ENCODE data around the gene MSMO1.

Gene MSMO1

DNA sequence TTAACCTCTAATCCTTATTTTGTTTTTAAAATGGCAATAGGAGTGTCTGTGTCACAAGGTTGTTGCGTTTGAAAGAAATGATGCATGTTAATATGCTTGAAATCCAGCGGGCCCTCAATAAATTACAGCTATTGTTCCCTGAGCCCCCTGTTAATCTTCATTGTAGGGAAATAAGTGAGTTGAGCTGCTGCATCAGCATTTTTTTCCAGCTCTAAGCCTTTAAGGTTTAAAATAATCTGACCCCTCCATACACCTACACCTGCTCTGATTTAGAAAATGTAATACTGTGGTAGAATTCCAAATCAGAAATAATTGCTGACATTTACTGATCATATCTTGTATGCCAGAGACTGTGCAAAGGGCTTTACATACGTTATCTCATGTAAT lies 2.6 kb upstream of the MSMO1 start:
- Histone ChIP-seq H3K9ac (ENCODE audit: low read depth, low read length) (no peak overlapping the region), H3K9me3 (ENCODE audit: insufficient read depth, low read depth, low read length) (no peaks in the 10 kb centered on the region), H3K27ac (ENCODE audit: low read depth, low read length) (no peak overlapping the region), H3K4me3 (ENCODE audit: low read length) (no peak overlapping the region), H3K36me3 (ENCODE audit: insufficient read depth, low read length) (peaks cover 4% of the 10 kb centered on the region; the same call in 1 of the 2 replicates), H3K4me1 (ENCODE audit: insufficient read depth, low read length) (peaks cover 12% of the 10 kb centered on the region), H3K27me3 (ENCODE audit: insufficient read depth, low read length) (no peaks in the 10 kb centered on the region)
- WGBS, result 88% methylated on average over 2 of the region's 3 CpGs

GRCh38 chr4:165325732-165326512 lies 1.5 kb upstream of the MSMO1 start:
- Histone ChIP-seq H3K9ac (ENCODE audit: low read depth, low read length) (no peak overlapping the region), H3K4me3 (ENCODE audit: low read length) (peak overlapping the region; percentile 98), H3K27ac (ENCODE audit: low read depth, low read length) (peak overlapping the region; percentile 36; the same call in 1 of the 2 replicates), H3K36me3 (ENCODE audit: insufficient read depth, low read length) (peaks cover 14% of the 10 kb centered on the region), H3K4me1 (ENCODE audit: insufficient read depth, low read length) (peaks cover 17% of the 10 kb centered on the region), H3K9me3 (ENCODE audit: insufficient read depth, low read depth, low read length) (no peaks in the 10 kb centered on the region), H3K27me3 (ENCODE audit: insufficient read depth, low read length) (no peaks in the 10 kb centered on the region)
- 75% methylated on average over 8 of the region's 8 CpGs for WGBS

- peak overlapping the region; percentile 98 for H3K4me3 ChIP-seq (ENCODE audit: low read length)
- H3K9ac ChIP-seq (ENCODE audit: low read depth, low read length), result peak overlapping the region; percentile 84
- H3K36me3 ChIP-seq (ENCODE audit: insufficient read depth, low read length), result peaks cover 23% of the 10 kb centered on the region
- H3K27ac ChIP-seq (ENCODE audit: low read depth, low read length), result peak overlapping the region; percentile 73
- no peaks in the 10 kb centered on the region for H3K27me3 ChIP-seq (ENCODE audit: insufficient read depth, low read length)
- 3% methylated on average over 14 of the region's 14 CpGs for WGBS
- peaks cover 26% of the 10 kb centered on the region for H3K4me1 ChIP-seq (ENCODE audit: insufficient read depth, low read length)
- H3K9me3 ChIP-seq (ENCODE audit: insufficient read depth, low read depth, low read length), result no peaks in the 10 kb centered on the region
Observed at GRCh38 chr4:165326831-165327210, 648 bp upstream of the MSMO1 start.

DNA sequence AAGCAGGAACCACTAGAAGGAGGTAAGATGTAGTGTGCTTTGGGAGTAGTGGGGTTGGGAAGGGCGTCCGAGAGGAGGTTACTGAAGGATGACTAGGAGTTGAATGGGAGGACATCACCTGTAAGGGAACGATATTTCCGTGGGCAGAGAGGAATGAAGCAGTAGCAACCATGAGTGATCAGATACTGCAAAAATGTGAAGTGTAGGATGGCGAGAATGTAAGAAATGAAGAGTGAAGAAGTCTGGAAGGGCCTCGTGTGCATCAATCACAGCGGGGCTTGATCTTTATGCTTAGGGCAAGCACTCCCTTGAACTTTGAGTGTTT lies 594 bp downstream of the MSMO1 start:
- under 1% methylated on average over 7 of the region's 7 CpGs for WGBS
- Histone ChIP-seq H3K4me1 (ENCODE audit: insufficient read depth, low read length) (peaks cover 35% of the 10 kb centered on the region), H3K36me3 (ENCODE audit: insufficient read depth, low read length) (peaks cover 33% of the 10 kb centered on the region), H3K27ac (ENCODE audit: low read depth, low read length) (peak overlapping the region; percentile 21), H3K9ac (ENCODE audit: low read depth, low read length) (peak overlapping the region; percentile 82), H3K27me3 (ENCODE audit: insufficient read depth, low read length) (no peaks in the 10 kb centered on the region), H3K9me3 (ENCODE audit: insufficient read depth, low read depth, low read length) (no peaks in the 10 kb centered on the region), H3K4me3 (ENCODE audit: low read length) (peak overlapping the region; percentile 98)

GRCh38 chr4:165328708-165329107 lies 1.2 kb downstream of the MSMO1 start:
- 4% methylated on average over 2 of the region's 4 CpGs for WGBS
- no peaks in the 10 kb centered on the region for H3K27me3 ChIP-seq (ENCODE audit: insufficient read depth, low read length)
- no peak overlapping the region for H3K27ac ChIP-seq (ENCODE audit: low read depth, low read length)
- peaks cover 40% of the 10 kb centered on the region for H3K36me3 ChIP-seq (ENCODE audit: insufficient read depth, low read length)
- H3K9me3 ChIP-seq (ENCODE audit: insufficient read depth, low read depth, low read length), result no peaks in the 10 kb centered on the region
- H3K4me3 ChIP-seq (ENCODE audit: low read length), result peak overlapping the region; percentile 98
- peak overlapping the region; percentile 82 for H3K9ac ChIP-seq (ENCODE audit: low read depth, low read length)
- H3K4me1 ChIP-seq (ENCODE audit: insufficient read depth, low read length), result peaks cover 40% of the 10 kb centered on the region

DNA sequence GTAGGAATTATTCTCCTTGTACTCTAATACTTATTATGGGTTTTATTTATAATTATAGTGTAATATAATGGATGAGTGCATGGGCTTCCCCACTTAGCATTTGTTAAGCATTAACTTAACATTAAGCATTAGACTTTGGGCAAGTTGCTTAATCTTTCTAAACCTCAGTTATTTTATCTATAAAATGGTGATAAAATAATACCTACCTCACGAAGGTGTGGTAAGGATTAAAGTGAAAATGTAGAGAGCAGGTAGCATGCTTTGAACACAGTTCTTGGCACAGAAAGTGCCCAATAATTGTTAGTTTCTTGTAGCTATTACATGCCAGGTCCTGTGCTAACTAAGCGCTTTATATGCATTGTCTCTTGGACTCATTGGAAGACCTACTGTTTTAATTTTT lies 2.6 kb downstream of the MSMO1 start:
- no peaks in the 10 kb centered on the region for H3K27me3 ChIP-seq (ENCODE audit: insufficient read depth, low read length)
- no peak overlapping the region for H3K27ac ChIP-seq (ENCODE audit: low read depth, low read length)
- H3K9me3 ChIP-seq (ENCODE audit: insufficient read depth, low read depth, low read length), result no peaks in the 10 kb centered on the region
- peaks cover 54% of the 10 kb centered on the region for H3K4me1 ChIP-seq (ENCODE audit: insufficient read depth, low read length)
- WGBS, result 93% methylated on average over 2 of the region's 2 CpGs
- peaks cover 53% of the 10 kb centered on the region for H3K36me3 ChIP-seq (ENCODE audit: insufficient read depth, low read length)
- no peak overlapping the region for H3K9ac ChIP-seq (ENCODE audit: low read depth, low read length)
- H3K4me3 ChIP-seq (ENCODE audit: low read length), result peak overlapping the region; percentile 98

GRCh38 chr4:165330666-165331065 lies 3.2 kb downstream of the MSMO1 start:
- peaks cover 56% of the 10 kb centered on the region for H3K4me1 ChIP-seq (ENCODE audit: insufficient read depth, low read length)
- H3K27ac ChIP-seq (ENCODE audit: low read depth, low read length), result no peak overlapping the region
- peak overlapping the region; percentile 21; the same call in 1 of the 2 replicates for H3K9ac ChIP-seq (ENCODE audit: low read depth, low read length)
- H3K36me3 ChIP-seq (ENCODE audit: insufficient read depth, low read length), result peaks cover 59% of the 10 kb centered on the region
- no peaks in the 10 kb centered on the region for H3K9me3 ChIP-seq (ENCODE audit: insufficient read depth, low read depth, low read length)
- WGBS, result 80% methylated on average over 3 of the region's 5 CpGs
- no peaks in the 10 kb centered on the region for H3K27me3 ChIP-seq (ENCODE audit: insufficient read depth, low read length)
- H3K4me3 ChIP-seq (ENCODE audit: low read length), result peak overlapping the region; percentile 98

GRCh38 chr4:165331359-165331758 lies 3.9 kb downstream of the MSMO1 start:
- 46% methylated on average over 1 of the region's 1 CpG for WGBS
- no peak overlapping the region for H3K27ac ChIP-seq (ENCODE audit: low read depth, low read length)
- H3K4me3 ChIP-seq (ENCODE audit: low read length), result peak overlapping the region; percentile 98
- H3K9me3 ChIP-seq (ENCODE audit: insufficient read depth, low read depth, low read length), result no peaks in the 10 kb centered on the region
- no peaks in the 10 kb centered on the region for H3K27me3 ChIP-seq (ENCODE audit: insufficient read depth, low read length)
- peaks cover 56% of the 10 kb centered on the region for H3K4me1 ChIP-seq (ENCODE audit: insufficient read depth, low read length)
- no peak overlapping the region for H3K9ac ChIP-seq (ENCODE audit: low read depth, low read length)
- peaks cover 66% of the 10 kb centered on the region for H3K36me3 ChIP-seq (ENCODE audit: insufficient read depth, low read length)

- 48% methylated on average over 10 of the region's 10 CpGs for WGBS
- no peak overlapping the region for H3K27ac ChIP-seq (ENCODE audit: low read depth, low read length)
- no peaks in the 10 kb centered on the region for H3K9me3 ChIP-seq (ENCODE audit: insufficient read depth, low read depth, low read length)
- H3K4me1 ChIP-seq (ENCODE audit: insufficient read depth, low read length), result peaks cover 56% of the 10 kb centered on the region
- no peaks in the 10 kb centered on the region for H3K27me3 ChIP-seq (ENCODE audit: insufficient read depth, low read length)
- H3K9ac ChIP-seq (ENCODE audit: low read depth, low read length), result no peak overlapping the region
- H3K4me3 ChIP-seq (ENCODE audit: low read length), result peak overlapping the region; percentile 98
- H3K36me3 ChIP-seq (ENCODE audit: insufficient read depth, low read length), result peaks cover 71% of the 10 kb centered on the region
Observed at GRCh38 chr4:165331823-165332222, 4.4 kb downstream of the MSMO1 start.

GRCh38 chr4:165332502-165332901 lies 5.0 kb downstream of the MSMO1 start:
- WGBS, result 75% methylated on average over 1 of the region's 1 CpG
- H3K4me3 ChIP-seq (ENCODE audit: low read length), result peak overlapping the region; percentile 98; the same call in 1 of the 2 replicates
- H3K9ac ChIP-seq (ENCODE audit: low read depth, low read length), result no peak overlapping the region
- no peak overlapping the region; the same call in 1 of the 2 replicates for H3K27ac ChIP-seq (ENCODE audit: low read depth, low read length)
- no peaks in the 10 kb centered on the region for H3K27me3 ChIP-seq (ENCODE audit: insufficient read depth, low read length)
- peaks cover 56% of the 10 kb centered on the region for H3K4me1 ChIP-seq (ENCODE audit: insufficient read depth, low read length)
- H3K36me3 ChIP-seq (ENCODE audit: insufficient read depth, low read length), result peaks cover 78% of the 10 kb centered on the region
- no peaks in the 10 kb centered on the region for H3K9me3 ChIP-seq (ENCODE audit: insufficient read depth, low read depth, low read length)

- H3K9ac ChIP-seq (ENCODE audit: low read depth, low read length), result no peak overlapping the region
- H3K27ac ChIP-seq (ENCODE audit: low read depth, low read length), result no peak overlapping the region
- H3K4me1 ChIP-seq (ENCODE audit: insufficient read depth, low read length), result peaks cover 53% of the 10 kb centered on the region
- no peaks in the 10 kb centered on the region for H3K9me3 ChIP-seq (ENCODE audit: insufficient read depth, low read depth, low read length)
- no peak overlapping the region for H3K4me3 ChIP-seq (ENCODE audit: low read length)
- H3K36me3 ChIP-seq (ENCODE audit: insufficient read depth, low read length), result peaks cover 100% of the 10 kb centered on the region
- WGBS, result 91% methylated on average over 3 of the region's 3 CpGs
- no peaks in the 10 kb centered on the region for H3K27me3 ChIP-seq (ENCODE audit: insufficient read depth, low read length)
Observed at GRCh38 chr4:165335163-165335703, 7.8 kb downstream of the MSMO1 start.

All from HUES64 (cell line).